Measurements from ENCODE around the gene EPG5. TPM values are rescaled to one million over a fixed set of nuclear protein-coding genes. Genes with fewer than 3 reads are reported as not detected.

The EPG5 gene
- total RNA-seq, 1 donor from 2014 or later: 29.0 TPM

DNA sequence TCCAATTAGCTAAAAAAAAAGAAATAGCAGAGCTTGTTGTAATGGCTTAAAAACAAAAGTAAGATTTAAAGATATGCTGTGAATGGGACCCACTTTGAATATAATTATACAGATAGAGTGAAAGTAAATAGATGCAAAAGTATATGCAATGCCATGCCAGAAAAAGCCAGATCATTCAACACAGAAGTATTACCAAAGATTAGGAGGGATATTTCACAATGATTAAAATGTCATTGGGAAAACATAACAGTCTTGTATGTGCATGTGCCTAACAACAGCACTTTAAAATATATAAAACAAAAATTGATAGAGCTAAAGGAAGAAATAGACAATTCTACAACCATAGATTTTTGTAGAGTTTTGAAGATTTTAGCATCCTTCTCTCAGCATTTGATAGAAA is 161.6 kb downstream of the EPG5 start:
- no peak for TF ChIP-seq EZH2 (IDR thresholded peaks at IDR 0.05; ENCODE audit: insufficient read depth, low read length)
- TF ChIP-seq, protein P1, sequence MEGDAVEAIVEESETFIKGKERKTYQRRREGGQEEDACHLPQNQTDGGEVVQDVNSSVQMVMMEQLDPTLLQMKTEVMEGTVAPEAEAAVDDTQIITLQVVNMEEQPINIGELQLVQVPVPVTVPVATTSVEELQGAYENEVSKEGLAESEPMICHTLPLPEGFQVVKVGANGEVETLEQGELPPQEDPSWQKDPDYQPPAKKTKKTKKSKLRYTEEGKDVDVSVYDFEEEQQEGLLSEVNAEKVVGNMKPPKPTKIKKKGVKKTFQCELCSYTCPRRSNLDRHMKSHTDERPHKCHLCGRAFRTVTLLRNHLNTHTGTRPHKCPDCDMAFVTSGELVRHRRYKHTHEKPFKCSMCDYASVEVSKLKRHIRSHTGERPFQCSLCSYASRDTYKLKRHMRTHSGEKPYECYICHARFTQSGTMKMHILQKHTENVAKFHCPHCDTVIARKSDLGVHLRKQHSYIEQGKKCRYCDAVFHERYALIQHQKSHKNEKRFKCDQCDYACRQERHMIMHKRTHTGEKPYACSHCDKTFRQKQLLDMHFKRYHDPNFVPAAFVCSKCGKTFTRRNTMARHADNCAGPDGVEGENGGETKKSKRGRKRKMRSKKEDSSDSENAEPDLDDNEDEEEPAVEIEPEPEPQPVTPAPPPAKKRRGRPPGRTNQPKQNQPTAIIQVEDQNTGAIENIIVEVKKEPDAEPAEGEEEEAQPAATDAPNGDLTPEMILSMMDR (IDR thresholded peaks at IDR 0.05; ENCODE audit: insufficient read depth, low read depth, low read length): no peak
- H4K20me1 ChIP-seq (ENCODE audit: insufficient read depth, low read length): no peaks in the 10 kb centered on the region
- Mint-ChIP-seq H3K27ac (ENCODE audit: unreplicated experiment) (no peak overlapping the region), H3K4me1 (ENCODE audit: low read depth, unreplicated experiment) (peaks cover 24% of the 10 kb centered on the region), H3K9me3 (ENCODE audit: unreplicated experiment) (peaks cover 15% of the 10 kb centered on the region), H3K4me3 (ENCODE audit: unreplicated experiment) (no peak overlapping the region), H3K27me3 (ENCODE audit: low read depth, unreplicated experiment) (no peaks in the 10 kb centered on the region), H3K36me3 (ENCODE audit: low read depth, unreplicated experiment) (no peaks in the 10 kb centered on the region)
- no peaks in the 10 kb centered on the region for H3K9me3 ChIP-seq (ENCODE audit: insufficient read depth, low read depth, low read length)
- H3K36me3 ChIP-seq (ENCODE audit: insufficient read depth, low read length): no peaks in the 10 kb centered on the region
- no peak overlapping the region for H3K4me2 ChIP-seq (ENCODE audit: low read length)
- peak overlapping the region; percentile 89 for H3K27ac ChIP-seq (ENCODE audit: low read depth, low read length)
- FAIRE-seq: no peak
- no peak overlapping the region for H3K9ac ChIP-seq (ENCODE audit: low read length)
- H3K4me3 ChIP-seq (ENCODE audit: insufficient read depth, low read depth, low read length): no peak overlapping the region
- no peaks in the 10 kb centered on the region for H3K79me2 ChIP-seq (ENCODE audit: insufficient read depth, low read length)
- H2AFZ ChIP-seq (ENCODE audit: low read depth, low read length): no peak overlapping the region
- H3K27me3 ChIP-seq (ENCODE audit: insufficient read depth, low read length): no peaks in the 10 kb centered on the region
- H3K4me1 ChIP-seq (ENCODE audit: insufficient read depth, low read length): peaks cover 32% of the 10 kb centered on the region
- DNase-seq (ENCODE audit: low read depth): no peak

DNA sequence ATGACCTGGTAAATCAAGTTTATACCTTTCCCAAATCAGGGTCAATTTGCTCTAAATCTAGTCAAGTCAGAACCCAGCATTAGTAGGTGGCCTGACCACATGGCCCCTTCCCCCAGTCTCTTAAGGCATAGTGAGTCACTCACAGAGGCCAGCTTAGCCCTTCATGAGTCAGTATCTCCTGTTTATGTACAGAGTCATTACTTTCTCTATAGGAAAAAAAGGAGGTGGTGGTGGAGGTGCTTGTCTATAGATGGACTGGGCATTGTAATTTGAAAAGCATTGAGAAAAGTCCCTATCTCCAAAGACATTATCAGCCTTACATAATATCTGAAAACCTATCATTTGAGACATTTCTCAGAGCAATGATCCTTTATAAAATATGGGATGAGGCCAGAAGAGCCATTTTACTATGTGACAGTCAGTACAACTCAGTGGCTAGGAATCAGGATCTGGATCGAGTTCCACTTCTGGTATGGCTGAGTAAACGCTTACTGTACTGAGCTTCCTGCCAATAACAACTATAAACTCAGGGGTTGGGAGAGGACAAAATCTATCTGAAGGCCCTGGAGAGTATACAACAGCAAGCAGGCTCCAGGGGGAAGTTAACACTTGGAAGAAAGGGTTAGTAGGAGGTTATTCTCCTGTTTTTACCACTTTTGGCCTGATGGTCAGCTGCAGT is 164.2 kb downstream of the EPG5 start:
- Histone ChIP-seq H3K9ac (ENCODE audit: low read length) (peak overlapping the region; percentile 79), H3K4me1 (ENCODE audit: insufficient read depth, low read length) (peaks cover 32% of the 10 kb centered on the region), H3K4me2 (ENCODE audit: low read length) (peak overlapping the region; percentile 77), H4K20me1 (ENCODE audit: insufficient read depth, low read length) (no peaks in the 10 kb centered on the region), H3K36me3 (ENCODE audit: insufficient read depth, low read length) (no peaks in the 10 kb centered on the region), H3K27me3 (ENCODE audit: insufficient read depth, low read length) (no peaks in the 10 kb centered on the region), H2AFZ (ENCODE audit: low read depth, low read length) (peak overlapping the region; percentile 12), H3K4me3 (ENCODE audit: insufficient read depth, low read depth, low read length) (peak overlapping the region; percentile 22), H3K27ac (ENCODE audit: low read depth, low read length) (peak overlapping the region; percentile 97), H3K79me2 (ENCODE audit: insufficient read depth, low read length) (no peaks in the 10 kb centered on the region), H3K9me3 (ENCODE audit: insufficient read depth, low read depth, low read length) (no peaks in the 10 kb centered on the region)
- Mint-ChIP-seq H3K4me3 (ENCODE audit: unreplicated experiment) (peak overlapping the region; percentile 31), H3K27me3 (ENCODE audit: low read depth, unreplicated experiment) (no peaks in the 10 kb centered on the region), H3K4me1 (ENCODE audit: low read depth, unreplicated experiment) (peaks cover 24% of the 10 kb centered on the region), H3K9me3 (ENCODE audit: unreplicated experiment) (peaks cover 20% of the 10 kb centered on the region), H3K27ac (ENCODE audit: unreplicated experiment) (peak overlapping the region; percentile 90), H3K36me3 (ENCODE audit: low read depth, unreplicated experiment) (no peaks in the 10 kb centered on the region)
- FAIRE-seq (peak; percentile 96), DNase-seq (ENCODE audit: low read depth) (peak; percentile 99)
- TF ChIP-seq, protein P1 (IDR thresholded peaks at IDR 0.05; ENCODE audit: insufficient read depth, low read depth, low read length): no peak

DNA sequence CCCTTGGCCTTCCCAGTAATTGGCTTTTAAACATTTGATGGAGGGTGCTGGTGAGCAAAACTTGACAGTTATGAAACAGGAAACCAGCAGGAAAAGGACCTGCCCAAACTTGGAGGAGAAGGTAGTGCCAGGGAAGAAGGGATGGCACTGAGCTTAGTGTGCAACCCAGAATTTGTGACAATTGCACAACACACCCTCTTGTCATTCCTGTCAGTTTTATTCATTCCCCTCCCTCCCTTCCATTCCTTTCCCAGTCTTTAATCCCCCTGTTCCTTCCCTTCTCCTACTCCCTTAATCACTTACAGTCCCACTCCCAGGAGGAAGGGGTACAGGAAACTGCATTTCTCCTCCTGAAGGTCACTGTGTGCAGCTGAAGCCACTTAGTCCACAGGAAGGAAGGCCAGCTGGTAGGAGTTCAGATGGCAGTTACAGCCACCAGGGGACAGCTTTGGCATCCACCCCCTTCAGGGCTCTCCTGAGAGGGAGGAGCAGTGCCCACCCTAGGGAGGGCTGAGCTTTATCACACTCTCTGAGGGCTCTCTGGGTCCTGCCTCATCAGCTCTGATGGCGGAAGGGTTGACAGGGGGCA is 165.6 kb downstream of the EPG5 start:
- Histone ChIP-seq H2AFZ (ENCODE audit: low read depth, low read length) (peak overlapping the region; percentile 6), H3K4me3 (ENCODE audit: insufficient read depth, low read depth, low read length) (no peak overlapping the region), H3K27ac (ENCODE audit: low read depth, low read length) (peak overlapping the region; percentile 97), H3K36me3 (ENCODE audit: insufficient read depth, low read length) (no peaks in the 10 kb centered on the region), H3K4me2 (ENCODE audit: low read length) (no peak overlapping the region), H3K4me1 (ENCODE audit: insufficient read depth, low read length) (peaks cover 28% of the 10 kb centered on the region), H3K9me3 (ENCODE audit: insufficient read depth, low read depth, low read length) (no peaks in the 10 kb centered on the region), H3K27me3 (ENCODE audit: insufficient read depth, low read length) (no peaks in the 10 kb centered on the region), H4K20me1 (ENCODE audit: insufficient read depth, low read length) (no peaks in the 10 kb centered on the region), H3K9ac (ENCODE audit: low read length) (peak overlapping the region; percentile 40), H3K79me2 (ENCODE audit: insufficient read depth, low read length) (no peaks in the 10 kb centered on the region)
- Mint-ChIP-seq H3K27ac (ENCODE audit: unreplicated experiment) (no peak overlapping the region), H3K36me3 (ENCODE audit: low read depth, unreplicated experiment) (no peaks in the 10 kb centered on the region), H3K4me3 (ENCODE audit: unreplicated experiment) (no peak overlapping the region), H3K9me3 (ENCODE audit: unreplicated experiment) (peaks cover 18% of the 10 kb centered on the region), H3K27me3 (ENCODE audit: low read depth, unreplicated experiment) (no peaks in the 10 kb centered on the region), H3K4me1 (ENCODE audit: low read depth, unreplicated experiment) (peaks cover 17% of the 10 kb centered on the region)
- TF ChIP-seq EZH2 (IDR thresholded peaks at IDR 0.05; ENCODE audit: insufficient read depth, low read length): no peak
- TF ChIP-seq, protein P1 (IDR thresholded peaks at IDR 0.05; ENCODE audit: insufficient read depth, low read depth, low read length): no peak
- no peak for FAIRE-seq
- no peak for DNase-seq (ENCODE audit: low read depth)
